Activated CD4-positive, alpha-beta T cell treated with anti-CD3 and anti-CD28 coated beads for 36 hours (primary cell): ENCODE results near the gene PPP1R1C. TPM values are rescaled to one million over a fixed set of nuclear protein-coding genes. Genes with fewer than 3 reads are reported as not detected.

Experiments
- ATAC-seq: fragments of 200-7000 bp; cut with Tn5 transposase; one replicate; pipeline ENCODE4 v1.10.0; 2021; ENCODE audit warnings: mild to moderate bottlenecking, moderate library complexity
- CTCF ChIA-PET: fragments of 350-600 bp; sonication (Branson Sonifier 250); formaldehyde crosslinking; loops from one replicate; lab custom pipeline; 2021; ENCODE audit warnings: antibody characterized with exemption; lab: Charles Lee
- POLR2A ChIA-PET: fragments of 350-600 bp; sonication (Branson Sonifier 250); formaldehyde crosslinking; loops from one replicate; lab custom pipeline; 2021; ENCODE audit warnings: antibody characterized with exemption, inconsistent platforms; lab: Charles Lee
- DNase-seq: peaks from one replicate; pipeline ENCODE4 v3.0.0-alpha.2; 2020
- H3K27ac Mint-ChIP-seq: one replicate; pipeline ENCODE4 v1.8.0; 2021; ENCODE audit warnings: mixed read lengths
- H3K27me3 Mint-ChIP-seq: one replicate; pipeline ENCODE4 v1.8.0; 2021; ENCODE audit warnings: mixed read lengths
- H3K36me3 Mint-ChIP-seq: one replicate; pipeline ENCODE4 v1.8.0; 2021; ENCODE audit warnings: low read depth, mixed read lengths
- H3K4me1 Mint-ChIP-seq: one replicate; pipeline ENCODE4 v1.8.0; 2021; ENCODE audit warnings: mixed read lengths
- H3K4me3 Mint-ChIP-seq: one replicate; pipeline ENCODE4 v1.8.0; 2021; ENCODE audit warnings: mild to moderate bottlenecking, moderate library complexity, mixed read lengths
- H3K9me3 Mint-ChIP-seq: one replicate; pipeline ENCODE4 v1.8.0; 2021; ENCODE audit warnings: low read depth, mixed read lengths
- intact Hi-C, 2 experiments: fragments of 100-400 bp; cut with DNase I in 1 of 2; cut with micrococcal nuclease in 1 of 2; formaldehyde crosslinking; loops; one replicate each; pipeline versions ENCODE4 v1.14.2 to v1.15.1; 2022 to 2024; cut with DNase I, micrococcal nuclease
- total RNA-seq, 2 experiments: library from RNA; stranded (reverse); gene quantifications; one replicate each; pipeline ENCODE4 v1.2.3, GENCODE V29; 2021

The PPP1R1C gene
- total RNA-seq, 2 experiments from 2014 or later: not detected

- intact Hi-C loops: no loop called here
- no peaks in the 10 kb centered on the region for H3K4me1 Mint-ChIP-seq
- no peak overlapping the region for H3K4me3 Mint-ChIP-seq
- no peaks in the 10 kb centered on the region for H3K9me3 Mint-ChIP-seq
- no peaks in the 10 kb centered on the region for H3K36me3 Mint-ChIP-seq
- ATAC-seq (no peak), DNase-seq (no peak)
- no peak overlapping the region for H3K27ac Mint-ChIP-seq
- POLR2A ChIA-PET: no interaction called here
- H3K27me3 Mint-ChIP-seq: peaks cover 2% of the 10 kb centered on the region
- CTCF ChIA-PET: no interaction called here
These were observed 147.7 kb downstream of the PPP1R1C start for GRCh38 chr2:182133195-182133891.

- intact Hi-C loops: no loop called here
- Mint-ChIP-seq H3K9me3 (no peaks in the 10 kb centered on the region), H3K4me1 (no peaks in the 10 kb centered on the region), H3K4me3 (no peak overlapping the region), H3K27ac (no peak overlapping the region), H3K27me3 (peaks cover 2% of the 10 kb centered on the region), H3K36me3 (no peaks in the 10 kb centered on the region)
- ChIA-PET CTCF (no interaction called here), POLR2A (no interaction called here)
- DNase-seq (no peak), ATAC-seq (no peak)
These were observed 148.5 kb downstream of the PPP1R1C start for GRCh38 chr2:182134201-182134600.

- no peak for ATAC-seq
- POLR2A ChIA-PET: no interaction called here
- CTCF ChIA-PET: interaction anchor here (1.9 kb wide), 1 partner anchor 10 kb away, joined by 6 read pairs; no protein-coding TSS in a partner anchor
- Mint-ChIP-seq H3K27me3 (peaks cover 2% of the 10 kb centered on the region), H3K4me1 (no peaks in the 10 kb centered on the region), H3K36me3 (no peaks in the 10 kb centered on the region), H3K9me3 (no peaks in the 10 kb centered on the region), H3K27ac (no peak overlapping the region), H3K4me3 (no peak overlapping the region)
- intact Hi-C loops: no loop called here
- no peak for DNase-seq
These were observed 156.4 kb downstream of the PPP1R1C start for GRCh38 chr2:182142062-182142461.

GRCh38 chr2:182144041-182144775, 158.6 kb downstream of the PPP1R1C start:
- Mint-ChIP-seq H3K36me3 (no peaks in the 10 kb centered on the region), H3K4me3 (no peak overlapping the region), H3K27ac (no peak overlapping the region), H3K27me3 (no peaks in the 10 kb centered on the region), H3K9me3 (no peaks in the 10 kb centered on the region), H3K4me1 (no peaks in the 10 kb centered on the region)
- ATAC-seq: no peak
- no peak for DNase-seq
- POLR2A ChIA-PET: no interaction called here
- CTCF ChIA-PET: no interaction called here
- intact Hi-C loops: no loop called here

GRCh38 chr2:182144776-182145165, 159.1 kb downstream of the PPP1R1C start:
- CTCF ChIA-PET: interaction anchor here (0.7 kb wide), 1 partner anchor 57 kb away, joined by 3 read pairs; no protein-coding TSS in a partner anchor
- H3K27me3 Mint-ChIP-seq: no peaks in the 10 kb centered on the region
- ATAC-seq: no peak
- H3K4me3 Mint-ChIP-seq: no peak overlapping the region
- intact Hi-C loops: no loop called here
- POLR2A ChIA-PET: no interaction called here
- no peaks in the 10 kb centered on the region for H3K4me1 Mint-ChIP-seq
- no peaks in the 10 kb centered on the region for H3K9me3 Mint-ChIP-seq
- no peaks in the 10 kb centered on the region for H3K36me3 Mint-ChIP-seq
- no peak for DNase-seq
- no peak overlapping the region for H3K27ac Mint-ChIP-seq

- intact Hi-C loops: no loop called here
- Mint-ChIP-seq H3K27me3 (no peaks in the 10 kb centered on the region), H3K9me3 (no peaks in the 10 kb centered on the region), H3K27ac (no peak overlapping the region), H3K36me3 (no peaks in the 10 kb centered on the region), H3K4me1 (no peaks in the 10 kb centered on the region), H3K4me3 (no peak overlapping the region)
- ChIA-PET CTCF (no interaction called here), POLR2A (no interaction called here)
- DNase-seq: no peak
- ATAC-seq: no peak
These were observed 162.7 kb downstream of the PPP1R1C start for GRCh38 chr2:182148344-182148743.

- intact Hi-C loops: no loop called here
- Mint-ChIP-seq H3K9me3 (no peaks in the 10 kb centered on the region), H3K36me3 (no peaks in the 10 kb centered on the region), H3K4me1 (no peaks in the 10 kb centered on the region), H3K4me3 (no peak overlapping the region), H3K27ac (no peak overlapping the region), H3K27me3 (peaks cover 6% of the 10 kb centered on the region)
- POLR2A ChIA-PET: interaction anchor here (0.7 kb wide), 1 partner anchor 1588 kb away, joined by 3 read pairs; no protein-coding TSS in a partner anchor
- CTCF ChIA-PET: no interaction called here
- ATAC-seq (no peak), DNase-seq (no peak)
These were observed 178.2 kb downstream of the PPP1R1C start for GRCh38 chr2:182163878-182164277.

GRCh38 chr2:182164686-182165085, 179.0 kb downstream of the PPP1R1C start:
- ATAC-seq (no peak), DNase-seq (no peak)
- ChIA-PET CTCF (no interaction called here), POLR2A (interaction anchor here (0.7 kb wide), 1 partner anchor 189 kb away, joined by 3 read pairs; no protein-coding TSS in a partner anchor)
- no peak overlapping the region for H3K27ac Mint-ChIP-seq
- no peaks in the 10 kb centered on the region for H3K9me3 Mint-ChIP-seq
- no peaks in the 10 kb centered on the region for H3K4me1 Mint-ChIP-seq
- no peak overlapping the region for H3K4me3 Mint-ChIP-seq
- H3K36me3 Mint-ChIP-seq: no peaks in the 10 kb centered on the region
- intact Hi-C loops: no loop called here
- H3K27me3 Mint-ChIP-seq: peaks cover 7% of the 10 kb centered on the region

- H3K9me3 Mint-ChIP-seq: no peaks in the 10 kb centered on the region
- POLR2A ChIA-PET: no interaction called here
These were observed 179.5 kb downstream of the PPP1R1C start for GRCh38 chr2:182165202-182165601.

GRCh38 chr2:182166406-182166805, 180.8 kb downstream of the PPP1R1C start:
- intact Hi-C loops: no loop called here
- Mint-ChIP-seq H3K4me1 (no peaks in the 10 kb centered on the region), H3K27ac (no peak overlapping the region), H3K36me3 (no peaks in the 10 kb centered on the region), H3K9me3 (no peaks in the 10 kb centered on the region), H3K27me3 (peaks cover 4% of the 10 kb centered on the region), H3K4me3 (no peak overlapping the region)
- ATAC-seq: no peak
- ChIA-PET POLR2A (no interaction called here), CTCF (interaction anchor here (0.6 kb wide), 1 partner anchor 25 kb away, joined by 3 read pairs; no protein-coding TSS in a partner anchor)
- no peak for DNase-seq

More at GRCh38 chr2:182165202-182165601, 179.5 kb downstream of the PPP1R1C start:
- no peak for DNase-seq
- CTCF ChIA-PET: no interaction called here
- intact Hi-C loops: no loop called here
- Mint-ChIP-seq H3K36me3 (no peaks in the 10 kb centered on the region), H3K27ac (no peak overlapping the region), H3K4me3 (no peak overlapping the region), H3K27me3 (peaks cover 8% of the 10 kb centered on the region), H3K4me1 (no peaks in the 10 kb centered on the region)
- no peak for ATAC-seq

- Mint-ChIP-seq H3K36me3 (no peaks in the 10 kb centered on the region), H3K27ac (no peak overlapping the region), H3K4me1 (no peaks in the 10 kb centered on the region), H3K9me3 (no peaks in the 10 kb centered on the region), H3K4me3 (no peak overlapping the region), H3K27me3 (peaks cover 6% of the 10 kb centered on the region)
- intact Hi-C loops: no loop called here
- DNase-seq (no peak), ATAC-seq (no peak)
- CTCF ChIA-PET: no interaction called here
- POLR2A ChIA-PET: no interaction called here
These were observed 181.2 kb downstream of the PPP1R1C start for GRCh38 chr2:182166841-182167240.
